Measurements from ENCODE around the gene FOS.
"Not testable (repeated sequence)": the region's sequence is repeated elsewhere in the genome, so short reads cannot be mapped to it uniquely, and the experiment has no call there.

FOS gene

DNA sequence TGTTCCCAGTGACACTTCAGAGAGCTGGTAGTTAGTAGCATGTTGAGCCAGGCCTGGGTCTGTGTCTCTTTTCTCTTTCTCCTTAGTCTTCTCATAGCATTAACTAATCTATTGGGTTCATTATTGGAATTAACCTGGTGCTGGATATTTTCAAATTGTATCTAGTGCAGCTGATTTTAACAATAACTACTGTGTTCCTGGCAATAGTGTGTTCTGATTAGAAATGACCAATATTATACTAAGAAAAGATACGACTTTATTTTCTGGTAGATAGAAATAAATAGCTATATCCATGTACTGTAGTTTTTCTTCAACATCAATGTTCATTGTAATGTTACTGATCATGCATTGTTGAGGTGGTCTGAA is 3.0 kb downstream of the FOS start:
- DNase-seq (ENCODE audit: low read depth) = no peak
- H3K4me3 ChIP-seq (ENCODE audit: low read length) = no peak overlapping the region
- TF ChIP-seq, protein P1, sequence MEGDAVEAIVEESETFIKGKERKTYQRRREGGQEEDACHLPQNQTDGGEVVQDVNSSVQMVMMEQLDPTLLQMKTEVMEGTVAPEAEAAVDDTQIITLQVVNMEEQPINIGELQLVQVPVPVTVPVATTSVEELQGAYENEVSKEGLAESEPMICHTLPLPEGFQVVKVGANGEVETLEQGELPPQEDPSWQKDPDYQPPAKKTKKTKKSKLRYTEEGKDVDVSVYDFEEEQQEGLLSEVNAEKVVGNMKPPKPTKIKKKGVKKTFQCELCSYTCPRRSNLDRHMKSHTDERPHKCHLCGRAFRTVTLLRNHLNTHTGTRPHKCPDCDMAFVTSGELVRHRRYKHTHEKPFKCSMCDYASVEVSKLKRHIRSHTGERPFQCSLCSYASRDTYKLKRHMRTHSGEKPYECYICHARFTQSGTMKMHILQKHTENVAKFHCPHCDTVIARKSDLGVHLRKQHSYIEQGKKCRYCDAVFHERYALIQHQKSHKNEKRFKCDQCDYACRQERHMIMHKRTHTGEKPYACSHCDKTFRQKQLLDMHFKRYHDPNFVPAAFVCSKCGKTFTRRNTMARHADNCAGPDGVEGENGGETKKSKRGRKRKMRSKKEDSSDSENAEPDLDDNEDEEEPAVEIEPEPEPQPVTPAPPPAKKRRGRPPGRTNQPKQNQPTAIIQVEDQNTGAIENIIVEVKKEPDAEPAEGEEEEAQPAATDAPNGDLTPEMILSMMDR (conservative IDR thresholded peaks at IDR 0.05; ENCODE audit: low read length) = no peak

DNA sequence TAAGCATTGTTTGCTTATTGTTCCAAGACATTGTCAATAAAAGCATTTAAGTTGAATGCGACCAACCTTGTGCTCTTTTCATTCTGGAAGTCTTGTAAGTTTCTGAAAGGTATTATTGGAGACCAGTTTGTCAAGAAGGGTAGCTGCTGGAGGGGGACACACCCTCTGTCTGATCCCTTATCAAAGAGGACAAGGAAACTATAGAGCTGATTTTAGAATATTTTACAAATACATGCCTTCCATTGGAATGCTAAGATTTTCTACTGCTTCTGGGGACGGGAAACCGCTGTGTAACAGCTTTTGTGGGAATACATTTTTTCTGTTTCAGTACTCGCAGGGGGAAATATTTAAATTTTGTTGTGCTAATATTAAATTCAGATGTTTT is 3.5 kb downstream of the FOS start:
- no peak overlapping the region for H3K4me3 ChIP-seq (ENCODE audit: low read length)
- TF ChIP-seq, protein P1 (conservative IDR thresholded peaks at IDR 0.05; ENCODE audit: low read length) = no peak
- peak; percentile 64 for DNase-seq (ENCODE audit: low read depth)

GRCh38 chr14:75282555-75283161 is 4.0 kb downstream of the FOS start:
- peak; percentile 60 for DNase-seq (ENCODE audit: low read depth)
- not testable (repeated sequence) for H3K4me3 ChIP-seq (ENCODE audit: low read length)

DNA sequence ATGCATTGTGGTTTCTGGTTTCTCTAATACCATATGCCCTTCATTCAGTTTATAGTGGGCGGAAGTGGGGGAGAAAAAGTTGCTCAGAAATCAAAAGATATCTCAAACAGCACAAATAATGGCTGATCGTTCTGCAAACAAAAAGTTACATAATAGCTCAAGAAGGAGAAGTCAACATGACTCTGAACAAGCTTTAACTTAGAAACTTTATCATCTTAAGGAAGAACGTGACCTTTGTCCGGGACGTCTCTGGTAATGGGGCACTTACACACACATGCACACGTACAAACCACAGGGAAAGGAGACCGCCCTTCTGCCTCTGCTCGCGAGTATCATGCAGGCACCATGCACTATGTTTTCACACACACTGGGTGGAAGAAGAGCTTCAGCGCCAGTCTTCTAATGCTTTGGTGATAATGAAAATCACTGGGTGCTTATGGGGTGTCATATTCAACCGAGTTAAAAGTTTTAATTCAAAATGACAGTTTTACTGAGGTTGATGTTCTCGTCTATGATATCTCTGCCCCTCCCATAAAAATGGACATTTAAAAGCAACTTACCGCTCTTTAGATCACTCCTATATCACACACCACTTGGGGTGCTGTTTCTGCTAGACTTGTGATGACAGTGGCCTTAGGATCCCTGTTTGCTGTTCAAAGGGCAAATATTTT is 4.7 kb downstream of the FOS start:
- no peak overlapping the region for H3K4me3 ChIP-seq (ENCODE audit: low read length)
- peak; percentile 72 for DNase-seq (ENCODE audit: low read depth)
- TF ChIP-seq, protein P1 (conservative IDR thresholded peaks at IDR 0.05; ENCODE audit: low read length) = peak; percentile 45

- TF ChIP-seq, protein P1 (conservative IDR thresholded peaks at IDR 0.05; ENCODE audit: low read length) = no peak
- no peak overlapping the region for H3K4me3 ChIP-seq (ENCODE audit: low read length)
- DNase-seq (ENCODE audit: low read depth) = peak; percentile 51
Measured at GRCh38 chr14:75283833-75284563, 5.4 kb downstream of the FOS start.

DNA sequence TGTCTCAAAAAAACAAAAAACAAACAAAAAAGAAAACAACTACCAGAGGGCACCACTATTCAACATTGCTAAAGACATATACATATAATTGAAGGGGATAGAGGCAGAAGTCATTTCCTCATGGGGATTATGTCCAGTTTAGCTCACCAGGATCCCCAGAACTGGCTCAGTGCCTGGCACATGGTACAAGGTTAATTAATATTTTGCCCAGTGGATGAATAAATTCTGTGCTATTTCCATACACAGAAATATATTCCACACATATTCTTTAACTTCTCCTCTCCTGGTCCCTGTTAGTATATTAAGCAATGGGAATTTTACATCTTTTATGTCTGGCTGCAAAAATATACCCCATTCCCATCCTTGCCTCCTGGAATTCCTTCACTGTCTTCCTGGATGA is 6.7 kb downstream of the FOS start:
- TF ChIP-seq, protein P1 (conservative IDR thresholded peaks at IDR 0.05; ENCODE audit: low read length) = no peak
- H3K4me3 ChIP-seq (ENCODE audit: low read length) = no peak overlapping the region
- no peak for DNase-seq (ENCODE audit: low read depth)

DNA sequence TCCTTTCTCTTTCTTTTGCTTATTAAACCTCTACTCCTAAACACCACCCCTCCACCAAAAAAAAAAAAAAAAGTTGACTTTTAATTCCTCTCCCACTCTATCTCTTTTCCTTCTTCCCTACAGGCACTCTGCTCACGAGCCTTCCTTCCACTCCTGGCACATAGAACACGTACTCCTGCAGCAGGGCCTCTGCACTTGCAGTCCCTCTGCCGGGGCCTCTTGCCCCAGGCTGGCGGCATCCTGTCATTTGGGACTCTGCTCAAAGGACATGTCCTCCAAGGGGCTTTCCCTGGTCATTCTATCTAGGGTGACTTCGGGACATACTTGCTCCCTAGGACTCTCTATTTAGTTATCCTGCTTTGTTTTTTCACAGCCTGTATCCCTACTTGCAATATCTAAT is 7.7 kb downstream of the FOS start:
- H3K4me3 ChIP-seq (ENCODE audit: low read length) = no peak overlapping the region
- TF ChIP-seq, protein P1 (conservative IDR thresholded peaks at IDR 0.05; ENCODE audit: low read length) = no peak
- DNase-seq (ENCODE audit: low read depth) = no peak

Measured in AG10803 (cell line).